NCI-H510A treated with DMSO at 0.1 percent for 48 hours (cell line): ENCODE data around the gene THBS3.
A peak's percentile ranks its signal among the peaks of the same experiment; 100 is the strongest.
"Not testable (repeated sequence)": the region's sequence is repeated elsewhere in the genome, so short reads cannot be mapped to it uniquely, and the experiment has no call there.

Source experiments
- DNase-seq: peaks from one replicate; lab custom pipeline; 2025; lab: John Stamatoyannopoulos, UW

THBS3 gene

DNA sequence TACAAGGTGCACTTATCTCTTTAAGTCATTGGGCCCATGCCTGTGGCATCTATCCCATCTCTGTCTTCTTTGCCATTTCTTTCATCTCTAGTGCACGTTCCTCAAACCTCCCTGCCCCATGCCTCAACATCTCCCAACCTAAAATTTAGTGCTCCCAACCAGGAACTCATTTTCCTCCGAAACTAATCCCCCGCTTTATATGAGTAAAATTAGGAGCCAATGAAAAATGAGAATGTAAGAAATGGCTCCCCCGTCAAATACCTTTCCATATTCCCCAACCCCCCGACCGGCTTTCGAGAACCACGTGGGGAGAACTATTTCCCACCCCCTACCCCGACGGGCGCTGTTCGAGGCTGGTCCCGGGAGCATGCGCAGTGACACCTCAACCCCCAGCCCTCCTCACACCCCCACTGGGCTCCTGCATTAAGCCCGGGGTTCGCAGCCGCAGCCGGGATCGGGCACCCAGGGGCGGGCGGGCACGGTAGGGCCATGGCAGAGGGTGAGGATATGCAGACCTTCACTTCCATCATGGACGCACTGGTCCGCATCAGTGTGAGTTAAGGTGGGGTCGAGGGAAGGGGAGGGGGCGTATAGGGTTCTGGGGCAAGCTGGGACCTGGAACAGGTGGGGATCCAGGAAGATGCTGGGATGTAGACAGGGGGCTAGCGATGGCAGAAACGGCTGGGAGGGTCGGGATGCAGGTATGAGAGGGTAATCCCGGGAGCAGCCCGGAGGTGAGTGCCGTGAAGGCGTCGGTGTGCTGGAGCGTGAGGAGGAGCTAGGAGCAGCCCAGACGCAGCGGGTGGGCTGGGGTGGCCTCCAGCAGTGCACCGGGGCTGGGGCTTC is 34.0 kb downstream of the THBS3 start, which contains the start of gene TRIM46:
TSS of gene TRIM46 (plus strand) at position 372 of the 846 bp plus-strand sequence. CDS start at position 490, 118 bp downstream.
- peak; percentile 84 for DNase-seq

DNA sequence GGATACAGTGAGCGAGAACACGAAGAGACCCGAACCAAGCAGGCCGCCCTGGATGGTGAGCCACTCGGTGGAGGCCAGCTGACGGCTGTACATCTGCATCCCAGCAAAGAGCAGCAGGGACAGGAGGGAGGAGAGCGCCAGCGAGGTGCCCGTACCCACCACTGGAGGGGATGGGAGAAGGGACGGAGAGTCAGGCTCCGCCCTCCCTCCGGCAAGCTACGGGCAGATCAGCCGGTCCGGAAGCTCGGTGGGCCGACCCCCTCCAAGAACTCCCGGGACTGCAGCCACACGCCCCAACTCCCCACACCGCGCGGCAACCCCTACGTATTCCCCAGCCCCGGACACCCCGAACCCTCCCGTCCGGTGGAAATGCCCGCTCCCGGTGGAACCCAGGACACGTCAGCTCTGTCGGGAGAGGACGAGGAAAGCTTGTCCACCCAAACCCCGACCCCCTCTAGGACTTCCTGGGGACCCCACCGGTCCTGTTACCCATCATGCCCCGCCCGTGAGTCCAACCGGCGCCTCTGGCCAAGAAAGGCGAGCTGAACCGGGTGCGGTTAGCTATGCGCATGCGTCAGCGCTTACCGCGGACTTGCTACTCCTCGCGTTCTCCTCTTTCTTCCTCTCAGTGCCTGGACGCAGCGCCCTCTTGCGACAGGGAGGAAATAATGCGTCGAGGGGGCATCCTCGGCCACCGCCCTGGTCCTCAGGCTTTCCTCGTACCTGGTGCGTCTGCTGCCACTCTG is 34.8 kb downstream of the THBS3 start, which contains the start of gene KRTCAP2:
TSS of gene KRTCAP2 (minus strand) at position 573 of the 746 bp plus-strand sequence. CDS start at position 493, 80 bp downstream.
- peak; percentile 98 for DNase-seq

DNA sequence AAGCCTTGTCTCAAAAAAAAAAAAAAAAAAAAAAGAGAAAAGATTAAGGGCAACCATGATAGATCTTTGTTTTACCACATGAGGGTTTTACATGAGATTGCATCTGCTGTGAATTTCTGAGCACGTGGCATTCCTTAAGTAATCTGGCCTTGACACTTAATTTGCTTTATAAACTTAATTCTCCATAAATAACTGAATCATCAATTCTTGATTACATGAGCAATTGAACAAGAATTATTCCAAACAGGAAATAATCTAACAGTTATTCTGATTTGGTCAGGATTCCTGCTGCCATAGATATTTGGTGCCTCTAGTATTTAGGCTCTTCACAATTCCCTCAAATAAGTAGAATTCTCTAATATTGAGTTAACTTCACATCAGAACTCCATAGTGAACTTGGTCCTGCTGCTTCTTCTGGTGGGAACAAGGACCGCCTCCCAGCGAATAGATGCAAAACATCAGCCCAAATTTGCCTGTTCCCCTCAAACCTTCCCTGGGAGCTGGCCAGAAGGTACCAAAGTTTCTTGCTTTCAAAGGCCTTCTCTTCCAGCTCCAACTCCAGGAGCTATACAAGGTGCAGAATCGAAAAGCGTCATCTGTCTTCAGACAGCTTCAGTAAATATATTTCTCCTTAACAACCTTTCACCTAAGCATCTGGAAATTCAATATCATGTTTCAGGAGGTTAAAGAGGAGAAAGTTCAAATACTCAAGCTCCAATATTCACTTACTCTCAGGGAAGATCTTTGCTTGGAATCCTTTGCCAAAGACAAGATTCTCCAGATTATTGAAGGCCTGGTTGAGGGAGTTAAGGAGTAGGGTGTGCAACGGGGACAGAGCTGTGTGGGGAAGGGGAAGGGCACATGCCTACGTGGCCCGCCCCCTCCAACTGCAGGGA is 35.6 kb downstream of the THBS3 start:
- no peak for DNase-seq

DNA sequence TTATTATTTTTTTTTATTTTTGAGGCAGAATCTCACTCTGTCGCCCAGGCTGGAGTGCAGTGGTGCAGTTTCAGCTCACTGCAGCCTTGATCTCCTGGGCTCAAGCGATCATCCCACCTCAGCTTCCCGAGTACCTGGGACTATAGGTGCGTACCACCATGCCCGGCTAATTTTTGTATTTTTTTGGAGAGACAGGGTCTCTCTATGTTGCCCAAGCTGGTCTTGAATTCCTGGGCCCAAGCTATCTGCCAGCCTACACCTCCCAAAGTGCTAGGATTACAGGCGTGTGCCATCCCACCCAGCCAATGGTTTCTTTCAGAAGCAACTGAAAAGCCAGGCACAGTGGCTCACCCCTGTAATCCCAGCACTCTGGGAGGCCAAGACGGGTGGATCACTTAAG is 36.9 kb downstream of the THBS3 start:
- no peak for DNase-seq

DNA sequence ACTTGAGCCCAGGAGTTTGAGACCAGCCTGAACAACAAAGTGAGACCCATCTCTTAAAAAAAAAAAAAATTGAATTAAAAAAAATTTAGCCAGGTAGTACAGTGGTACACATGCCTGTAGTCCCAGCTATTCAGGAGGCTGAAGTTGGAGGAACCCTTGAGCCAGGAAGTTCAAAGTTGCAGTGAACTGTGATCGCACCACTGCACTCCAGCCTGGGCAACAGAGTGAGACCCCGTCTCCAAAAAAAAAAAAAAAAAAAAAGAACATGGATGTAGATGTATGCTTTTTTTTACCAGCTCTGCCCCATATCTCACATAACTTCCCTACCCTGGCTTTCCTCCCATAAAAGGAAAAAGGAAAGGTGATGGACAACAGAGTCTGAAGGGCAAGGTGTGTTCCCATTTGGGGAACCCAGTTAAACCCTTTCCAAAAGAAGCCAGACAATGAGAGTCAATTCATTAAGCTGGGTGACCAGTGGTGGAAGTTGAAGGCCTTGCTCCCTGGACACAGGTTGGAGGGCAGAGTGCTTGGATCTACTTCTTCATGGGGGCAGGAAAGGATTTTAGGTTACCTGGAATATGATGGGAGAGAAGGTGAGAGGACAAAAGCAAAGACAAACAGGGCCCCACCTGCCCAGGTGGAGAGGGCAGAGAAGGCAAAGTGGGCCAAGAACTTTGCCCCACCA is 37.5 kb downstream of the THBS3 start:
- no peak for DNase-seq

DNA sequence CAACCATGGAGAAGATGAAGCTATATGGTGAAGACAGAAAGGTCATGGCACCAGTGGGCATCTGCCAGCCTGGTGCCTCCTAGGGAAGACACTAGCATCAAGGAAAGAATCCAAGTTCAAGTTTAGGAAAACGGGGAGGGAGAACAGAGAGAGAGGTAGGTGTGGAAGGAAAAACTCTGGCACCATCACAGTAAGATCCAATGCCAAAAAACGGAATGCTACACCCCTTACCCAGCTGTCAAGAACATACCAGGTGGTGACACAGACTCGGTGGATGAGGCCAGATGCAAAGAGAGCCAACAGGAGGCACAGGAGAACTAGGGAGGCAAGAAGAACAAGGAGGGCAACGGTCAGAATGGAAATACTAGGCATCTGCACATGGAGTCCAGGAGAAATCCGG is 38.2 kb downstream of the THBS3 start:
- DNase-seq: no peak

DNA sequence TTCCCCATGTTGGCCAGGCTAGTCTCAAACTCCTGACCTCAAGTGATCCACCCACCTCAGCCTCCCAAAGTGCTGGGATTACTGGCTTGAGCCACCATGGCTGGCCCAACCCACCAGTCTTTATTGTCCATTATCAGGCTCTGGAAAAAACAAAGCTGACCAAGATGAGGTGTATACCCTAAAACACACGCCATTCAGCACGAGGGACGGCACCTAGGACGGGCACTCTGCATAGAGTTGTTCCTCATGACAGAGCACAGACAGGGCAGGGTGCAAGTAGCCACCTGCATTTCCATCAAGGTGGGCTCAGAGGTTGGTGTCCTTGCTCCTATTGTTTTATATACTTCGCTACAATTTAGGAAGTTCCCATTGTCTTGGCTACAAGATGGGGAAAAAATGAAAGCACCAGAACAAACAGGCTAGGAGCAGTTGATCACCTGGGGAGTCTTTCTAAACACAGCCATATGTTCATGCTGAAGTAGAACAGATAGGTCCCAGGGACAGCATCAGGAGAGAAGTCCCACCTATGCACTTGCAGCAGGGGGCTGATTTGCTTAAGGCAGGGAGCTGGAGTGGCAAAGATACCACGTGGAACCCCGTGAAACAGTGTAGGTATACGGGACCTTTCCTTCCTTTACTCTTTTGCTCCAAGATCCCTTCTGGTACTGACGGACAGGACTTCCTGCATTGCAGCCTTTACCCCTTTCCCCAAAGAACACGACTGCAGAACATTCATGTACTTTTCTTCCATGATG is 39.1 kb downstream of the THBS3 start:
- DNase-seq: no peak

DNA sequence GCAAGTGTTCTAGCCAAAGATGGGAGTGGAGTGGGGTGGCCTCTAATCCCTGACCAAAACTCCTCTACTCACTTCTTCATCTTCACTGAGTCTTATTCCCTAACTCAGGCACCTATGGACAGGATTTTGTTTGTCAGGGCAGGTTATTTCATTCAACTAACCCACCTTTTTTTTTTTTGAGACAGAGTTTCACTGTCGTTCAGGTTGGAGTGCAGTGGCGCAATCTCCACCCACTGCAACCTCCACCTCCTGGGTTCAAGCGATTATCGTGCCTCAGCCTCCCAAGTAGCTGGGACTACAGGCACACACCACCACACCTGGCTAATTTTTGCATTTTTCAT is 39.6 kb downstream of the THBS3 start:
- DNase-seq: not testable (repeated sequence)

DNA sequence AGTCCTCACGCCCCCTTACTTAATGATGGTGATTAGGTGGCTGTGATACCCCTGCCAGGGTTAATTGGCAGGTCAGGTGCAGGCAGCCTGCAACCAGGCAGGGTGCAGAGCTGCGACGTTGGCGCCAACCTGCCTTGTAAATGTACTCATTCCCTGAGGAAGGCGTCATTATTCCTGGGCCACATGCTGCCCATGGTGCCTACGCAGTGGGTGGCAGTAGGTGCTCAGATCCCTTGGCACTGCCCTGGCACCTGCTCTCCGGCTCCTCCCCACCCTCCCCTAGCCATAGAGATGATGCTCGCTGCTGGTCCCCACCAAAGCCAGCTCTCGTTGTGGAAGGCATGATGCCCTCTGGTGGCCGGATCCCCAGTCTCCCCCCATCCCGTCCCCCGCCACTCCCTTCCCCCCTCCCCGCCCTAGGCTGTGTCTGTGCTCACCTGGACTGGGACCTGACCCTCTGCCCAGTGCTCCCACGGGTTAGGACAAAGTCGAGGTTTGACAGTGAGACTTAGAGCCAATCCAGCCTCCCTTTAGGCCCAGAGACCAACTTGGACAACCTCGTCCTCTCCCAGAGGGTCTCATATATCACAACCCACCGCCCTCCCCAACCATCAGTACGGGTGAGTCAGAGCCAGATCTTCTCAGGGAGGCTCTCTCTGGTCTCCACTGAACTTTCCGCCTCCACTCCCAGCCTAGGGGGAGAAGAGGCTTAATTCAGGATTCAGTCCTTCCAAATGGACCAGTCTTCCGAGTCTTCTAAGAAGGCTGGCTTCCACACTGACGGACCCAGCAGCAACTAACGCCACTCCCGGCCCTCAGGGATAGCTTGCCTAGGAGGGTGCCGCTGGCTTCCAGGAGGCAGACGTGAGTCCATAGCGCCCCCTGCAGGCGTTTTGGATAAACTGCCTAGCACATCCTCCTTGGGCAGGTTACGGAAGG is 40.3 kb downstream of the THBS3 start:
- DNase-seq: peak; percentile 92

DNA sequence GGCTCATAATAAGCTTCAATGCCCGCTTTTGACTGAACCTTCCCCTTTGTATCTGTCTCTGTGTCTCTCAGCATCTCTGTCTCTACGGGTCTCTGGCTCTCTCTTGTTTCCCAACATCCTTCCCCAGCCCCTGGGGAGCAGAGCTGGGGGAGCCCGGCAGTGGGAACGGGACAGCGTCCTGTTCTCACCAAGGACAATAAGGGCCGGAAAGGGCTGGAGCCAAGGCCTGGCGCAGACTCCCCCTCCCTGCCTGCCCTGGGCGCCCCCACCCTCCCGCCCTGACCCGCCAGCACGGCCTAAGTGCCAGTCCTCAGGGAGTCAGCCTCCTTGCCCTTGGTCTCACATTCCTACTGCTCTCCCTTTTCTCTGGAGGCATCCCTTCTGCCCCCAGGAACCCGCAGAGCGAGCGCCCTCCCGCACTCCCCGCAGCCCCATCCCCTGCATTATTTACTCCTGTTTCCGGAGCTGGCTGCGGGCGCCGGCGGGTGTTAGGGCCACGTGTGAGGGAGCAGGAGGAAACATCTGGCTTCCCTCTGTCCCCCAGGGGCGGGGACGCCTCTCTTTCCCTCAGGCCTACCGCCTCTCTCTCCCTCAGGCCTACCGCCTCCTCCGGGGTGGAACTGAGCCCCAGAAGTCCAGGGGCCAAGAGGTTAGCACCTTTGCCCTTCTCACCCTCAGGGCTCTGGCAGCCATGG is 41.1 kb downstream of the THBS3 start:
- no peak for DNase-seq

DNA sequence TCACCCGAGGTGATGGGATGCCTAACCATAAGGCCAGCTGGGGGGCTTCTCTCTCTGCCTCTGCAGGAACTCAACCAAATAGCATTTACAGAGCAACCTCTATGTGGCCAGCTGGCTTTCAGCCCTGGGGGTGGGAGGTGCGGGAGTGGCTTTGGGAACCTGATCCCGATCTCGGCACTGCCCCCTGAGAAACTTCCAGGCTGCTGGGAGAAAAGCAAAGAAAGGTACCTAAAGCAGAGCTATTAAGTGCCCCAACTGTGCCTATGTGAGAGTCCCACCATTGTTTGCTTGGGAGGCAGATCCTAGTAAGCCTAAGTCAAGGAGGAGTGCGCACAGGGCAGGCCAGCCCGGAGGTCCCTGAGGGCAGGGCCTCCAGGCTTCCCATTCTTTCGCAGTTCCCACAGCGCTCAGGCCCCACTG is 41.6 kb downstream of the THBS3 start:
- DNase-seq: no peak

DNA sequence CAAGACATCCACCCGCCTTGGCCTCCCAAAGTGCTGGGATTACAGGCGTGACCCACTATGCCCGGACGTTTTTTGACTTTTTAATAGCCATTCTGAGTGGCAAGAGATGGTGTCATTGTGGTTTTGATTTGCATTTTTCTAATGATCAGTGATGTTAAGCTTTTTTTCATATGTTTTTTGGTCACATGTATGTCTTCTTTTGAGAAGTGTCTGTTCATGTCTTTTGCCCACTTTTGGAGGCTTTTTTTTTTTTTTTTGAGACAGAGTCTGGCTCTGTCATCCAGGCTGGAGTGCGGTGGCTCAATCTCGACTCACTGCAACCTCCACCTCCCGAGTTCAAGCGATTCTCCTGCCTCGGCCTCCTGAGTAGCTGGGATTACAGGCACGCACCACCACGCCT is 43.1 kb downstream of the THBS3 start:
- not testable (repeated sequence) for DNase-seq

DNA sequence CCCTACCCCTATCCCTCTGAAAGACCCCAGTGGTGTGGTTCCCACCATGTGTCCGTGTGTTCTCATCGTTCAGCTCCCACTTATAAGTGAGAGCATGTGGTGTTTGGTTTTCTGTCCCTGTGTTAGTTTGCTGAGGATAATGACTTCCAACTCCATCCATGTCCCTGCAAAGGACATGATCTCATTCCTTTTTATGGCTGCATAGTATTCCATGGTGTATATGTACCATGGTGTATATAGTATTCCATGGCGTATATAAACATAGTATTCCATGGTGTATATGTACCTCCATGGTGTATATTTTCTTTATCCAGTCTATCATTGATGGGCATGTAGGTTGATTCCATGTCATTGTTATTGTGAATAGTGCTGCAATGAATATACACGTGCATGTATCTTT is 43.9 kb downstream of the THBS3 start:
- DNase-seq: not testable (repeated sequence)

DNA sequence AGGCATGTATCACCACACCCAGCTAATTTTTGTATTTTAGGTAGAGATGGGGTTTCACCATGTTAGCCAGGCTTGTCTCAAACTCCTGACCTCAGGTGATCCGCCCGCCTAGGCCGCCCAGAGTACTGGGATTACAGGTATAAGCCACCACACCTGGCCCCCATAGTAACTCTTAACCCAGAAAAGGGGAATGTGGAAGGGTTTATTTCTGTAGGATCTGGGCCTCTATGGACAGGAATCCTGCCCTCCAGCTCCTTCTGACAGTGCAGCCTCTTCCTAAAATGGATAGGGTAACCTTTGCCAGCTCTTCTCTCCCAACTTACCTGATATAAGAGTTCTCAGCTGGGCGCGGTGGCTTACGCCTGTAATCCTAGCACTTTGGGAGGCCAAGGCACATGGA is 45.1 kb downstream of the THBS3 start:
- not testable (repeated sequence) for DNase-seq

DNA sequence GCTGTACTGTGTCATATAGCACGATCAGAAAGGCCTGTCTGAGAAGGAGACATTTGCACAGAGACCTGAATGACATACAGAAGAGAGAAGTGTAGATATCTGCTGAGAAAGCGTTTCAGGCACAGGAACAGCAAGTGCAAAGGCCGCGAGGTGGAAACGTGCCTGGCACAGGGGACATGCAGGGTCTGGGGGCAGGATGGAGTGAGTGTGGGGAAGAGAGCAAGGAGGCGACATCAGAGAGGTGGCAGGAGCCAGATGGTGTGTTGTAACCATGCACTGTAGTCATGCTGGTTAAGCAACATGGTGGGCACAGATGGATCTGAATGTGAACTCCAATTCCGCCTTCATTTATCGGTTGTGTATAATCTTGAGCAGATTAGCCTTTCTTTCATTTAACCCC is 47.6 kb downstream of the THBS3 start:
- no peak for DNase-seq

DNA sequence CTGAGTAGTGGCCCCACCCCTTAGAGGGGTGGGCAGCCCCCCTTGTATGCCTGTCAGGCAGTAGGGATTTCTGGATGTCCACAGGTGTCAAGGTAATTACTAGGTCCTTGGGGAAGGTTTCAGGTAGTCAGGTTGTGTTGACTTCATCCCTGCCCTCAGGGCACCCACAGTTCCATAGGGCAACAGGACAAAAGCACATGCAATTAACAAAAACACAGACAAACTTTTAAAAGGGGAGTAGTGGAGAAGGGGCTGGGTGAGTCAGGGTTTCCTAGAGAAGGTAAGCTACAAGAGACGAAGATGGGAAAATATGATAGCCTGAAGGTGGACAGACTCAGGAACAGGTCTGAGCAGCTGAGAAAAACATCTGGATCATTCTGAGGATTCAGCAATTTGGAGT is 48.7 kb downstream of the THBS3 start:
- no peak for DNase-seq

DNA sequence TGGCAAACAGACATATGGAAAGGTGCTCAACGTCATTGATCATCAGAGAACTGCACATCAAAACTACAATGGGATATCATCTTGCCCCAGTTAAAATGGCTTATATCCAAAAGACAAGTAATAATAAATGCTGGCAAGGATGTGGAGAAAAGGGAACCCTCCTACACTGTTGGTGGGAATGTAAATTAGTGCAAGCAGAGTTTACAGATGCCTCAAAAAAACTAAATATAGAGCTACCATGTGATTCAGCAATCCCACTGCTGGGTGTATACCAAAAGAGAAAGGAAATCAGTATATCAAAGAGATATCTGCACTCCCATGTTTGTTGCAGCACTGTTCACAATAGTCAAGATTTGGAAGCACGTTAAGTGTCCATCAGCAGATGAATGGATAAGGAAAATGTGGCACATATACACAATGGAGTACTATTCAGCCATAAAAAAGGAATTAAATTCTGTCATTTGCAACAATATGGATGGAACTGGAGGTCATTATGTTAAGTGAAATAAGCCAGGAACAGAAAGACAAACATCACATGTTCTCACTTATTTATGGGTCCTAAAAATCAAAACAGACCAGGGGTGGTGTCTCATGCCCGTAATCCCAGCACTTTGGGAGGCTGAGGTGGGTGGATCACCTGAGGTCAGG is 51.6 kb downstream of the THBS3 start:
- DNase-seq: not testable (repeated sequence)
